GM19023 (cell line): ENCODE data around the gene ALK.

Experiments used
- ATAC-seq: cut with Tn5 transposase; IDR thresholded peaks from one replicate; pipeline ENCODE4 v1.9.1; 2021; ENCODE audit warnings: mild to moderate bottlenecking, moderate library complexity; ENCODE audit not compliant: unreplicated experiment

The ALK gene

DNA sequence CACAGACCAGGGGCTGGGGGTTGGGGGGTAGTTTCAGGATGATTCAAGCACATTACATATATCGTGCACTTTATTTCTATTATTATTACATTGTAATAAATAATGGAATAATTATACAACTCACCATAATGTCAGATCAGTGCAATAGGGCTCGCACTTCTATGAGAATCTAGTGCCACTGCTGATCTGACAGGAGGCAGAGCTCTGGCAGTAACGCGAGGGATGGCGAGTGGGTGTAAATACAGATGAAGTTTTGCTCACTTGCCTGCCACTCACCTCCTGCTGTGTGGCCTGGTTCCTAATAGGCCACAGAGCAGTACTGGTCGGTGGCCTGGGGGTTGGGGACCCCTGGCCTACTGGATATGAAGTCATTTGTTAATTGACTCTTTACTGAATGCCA lies 615.6 kb downstream of the ALK start:
- ATAC-seq, result no peak

DNA sequence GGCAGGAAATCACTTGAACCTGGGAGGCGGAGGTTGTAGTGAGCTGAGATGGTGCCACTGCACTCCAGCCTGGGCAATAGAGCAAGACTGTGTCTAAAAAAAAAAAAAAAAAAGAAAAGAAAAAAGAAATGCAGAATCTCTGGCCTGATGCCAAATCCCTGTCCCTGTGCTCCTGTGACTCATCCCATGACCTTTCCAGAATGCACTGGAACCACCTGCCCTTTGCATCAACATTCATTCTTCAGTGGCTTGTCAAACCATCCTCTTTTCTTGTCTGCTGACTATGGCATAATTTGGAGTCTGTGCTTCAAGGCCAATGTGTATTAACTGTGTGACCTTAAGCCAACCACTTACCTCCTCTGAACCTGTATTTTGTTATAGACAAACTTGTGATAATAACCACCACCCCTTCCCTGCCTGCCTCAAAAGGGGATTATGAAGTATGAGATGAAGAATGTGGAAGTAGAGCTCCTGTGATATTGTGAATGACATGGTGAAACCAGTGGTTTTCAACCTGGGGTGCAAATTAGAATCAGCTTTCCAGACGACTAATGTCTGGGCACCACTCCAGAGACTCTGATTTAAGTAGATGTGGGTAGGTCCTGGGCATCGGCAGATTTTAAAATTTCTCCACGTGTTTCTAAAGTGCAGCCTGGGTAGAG lies 616.9 kb downstream of the ALK start:
- no peak for ATAC-seq

DNA sequence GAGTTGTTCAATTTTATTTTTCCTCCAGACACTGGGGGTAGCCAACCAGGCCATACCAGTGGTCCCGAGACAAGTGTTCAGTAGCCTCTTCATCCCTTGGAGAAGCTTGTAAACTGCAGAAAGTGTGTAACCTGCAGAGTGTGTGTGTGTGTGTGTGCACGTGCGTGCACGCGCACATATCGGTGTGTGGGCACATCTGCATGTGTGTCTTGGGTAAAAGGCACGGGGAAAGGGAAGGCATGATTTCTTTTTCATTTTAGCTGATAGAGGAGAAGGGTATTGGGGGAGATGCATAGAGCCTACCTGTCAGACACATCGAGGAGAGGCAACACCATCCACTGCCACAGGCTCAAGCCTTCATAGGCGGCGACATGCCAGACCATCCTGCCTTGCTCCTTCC lies 624.8 kb downstream of the ALK start:
- ATAC-seq, result no peak

GRCh38 chr2:29295845-29296244 lies 625.5 kb downstream of the ALK start:
- no peak for ATAC-seq

- no peak for ATAC-seq
Measured at GRCh38 chr2:29293830-29294438, 627.5 kb downstream of the ALK start.

DNA sequence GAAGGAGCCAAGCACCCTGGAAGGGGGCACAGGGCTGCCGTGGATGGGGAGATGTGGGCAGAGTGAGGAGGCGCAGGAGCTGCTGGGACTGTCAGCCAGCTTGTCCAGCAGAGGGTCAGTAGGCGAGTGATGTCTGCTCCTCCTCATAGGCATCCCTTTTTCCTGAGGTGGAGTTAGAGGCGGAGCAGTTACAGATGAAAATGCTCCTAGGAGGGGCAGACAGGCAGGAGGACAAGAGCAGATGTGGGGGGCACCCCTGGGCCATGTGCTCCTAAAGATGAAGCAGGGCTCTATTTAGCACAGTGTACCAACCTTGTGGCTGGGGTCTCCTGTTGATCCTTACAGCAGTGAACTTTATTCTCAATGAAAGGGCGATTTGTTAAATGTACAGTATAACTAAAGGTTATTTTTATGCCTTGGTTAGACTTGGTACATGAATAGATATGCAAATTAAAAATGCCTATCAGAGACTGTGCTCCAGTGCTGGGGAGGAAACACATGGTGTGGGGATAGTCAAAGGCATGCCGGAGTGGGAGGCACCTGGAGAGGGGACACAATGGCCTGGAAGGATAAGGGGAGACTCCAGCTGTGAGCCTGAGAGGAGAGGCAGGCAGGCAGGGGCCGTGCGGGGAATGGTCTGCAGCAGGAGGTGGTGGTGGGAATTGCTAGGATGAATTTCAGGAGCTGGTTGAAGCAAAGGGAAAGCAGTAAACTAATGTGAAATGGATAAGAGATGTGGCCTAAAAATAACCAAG lies 630.9 kb downstream of the ALK start:
- ATAC-seq, result no peak

GRCh38 chr2:29284671-29285070 lies 636.7 kb downstream of the ALK start:
- ATAC-seq, result no peak

DNA sequence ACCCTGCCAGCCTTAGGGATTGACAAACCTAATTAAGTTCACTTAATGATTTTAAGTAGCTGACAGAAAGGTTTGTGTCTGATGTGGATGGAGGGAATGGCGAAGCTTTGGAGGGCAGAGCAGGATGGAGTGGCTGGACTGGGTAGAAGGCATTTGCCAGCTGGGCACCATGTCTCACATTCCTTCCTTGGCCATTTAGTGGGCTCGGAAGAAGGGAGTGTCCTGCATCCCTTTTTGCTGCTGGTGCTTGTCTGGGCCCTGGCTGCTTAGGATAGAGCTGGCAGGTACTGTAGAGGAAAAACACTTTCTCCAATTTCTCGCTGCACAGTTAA lies 639.5 kb downstream of the ALK start:
- ATAC-seq, result no peak

DNA sequence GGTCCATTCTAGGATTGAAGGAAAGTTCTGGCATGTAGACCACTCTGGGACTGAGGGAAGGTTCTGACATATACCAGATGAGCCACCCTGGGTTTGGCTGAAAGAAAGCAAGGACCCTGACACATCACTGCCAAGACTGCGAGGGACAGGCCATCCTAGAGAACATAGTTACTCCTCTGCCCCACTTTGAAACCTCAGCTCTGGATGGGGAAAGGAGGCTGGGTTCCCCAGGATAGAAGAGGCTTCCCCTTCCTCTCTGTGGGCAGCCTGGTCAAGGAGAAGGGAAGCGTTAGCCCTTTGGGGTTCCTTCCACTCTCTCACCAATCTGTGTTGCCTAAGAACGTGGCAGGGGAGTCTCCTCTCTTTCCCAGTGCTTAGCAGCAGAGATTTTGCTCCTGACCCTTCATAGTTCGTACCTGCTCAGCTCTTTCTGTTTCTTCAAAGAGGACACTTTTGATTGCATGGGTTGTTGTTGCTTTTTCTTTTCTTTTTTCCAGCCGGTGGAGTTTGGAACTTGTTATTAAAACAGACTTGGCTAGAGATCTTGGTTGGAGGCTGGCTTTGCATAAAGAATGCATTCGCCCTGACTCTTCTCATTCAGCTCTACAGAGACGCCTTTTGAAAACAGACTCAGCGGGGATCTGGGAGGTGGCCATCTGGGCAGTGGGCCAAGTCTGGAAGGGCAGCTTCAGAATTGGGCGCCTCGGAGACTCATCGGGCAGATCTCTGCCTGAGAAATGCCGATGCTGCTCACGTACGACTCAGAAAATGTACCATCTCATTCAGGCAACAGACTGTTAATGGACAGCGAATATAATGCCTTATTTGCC lies 640.1 kb downstream of the ALK start:
- ATAC-seq, result no peak

- ATAC-seq, result no peak
Measured at GRCh38 chr2:29278966-29279365, 642.4 kb downstream of the ALK start.

DNA sequence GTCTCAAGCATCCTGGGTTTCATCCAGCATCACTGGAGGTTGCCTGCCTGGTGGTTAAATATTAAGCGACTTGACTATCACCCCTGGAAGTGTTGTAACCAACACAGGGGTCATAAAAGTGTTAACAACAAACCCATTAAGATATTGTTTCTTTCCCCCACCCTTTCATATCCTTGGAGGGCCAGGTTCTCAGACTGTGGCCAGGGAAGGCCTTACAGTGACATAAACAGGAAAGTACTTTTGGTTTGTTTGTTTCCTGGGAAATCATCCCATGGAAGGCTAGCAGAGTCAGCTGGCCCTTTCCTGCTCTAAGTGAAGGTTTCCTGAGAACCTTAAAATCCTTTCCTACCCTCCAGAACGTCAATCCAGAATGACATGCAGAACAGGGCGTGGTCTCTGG lies 645.2 kb downstream of the ALK start:
- no peak for ATAC-seq

DNA sequence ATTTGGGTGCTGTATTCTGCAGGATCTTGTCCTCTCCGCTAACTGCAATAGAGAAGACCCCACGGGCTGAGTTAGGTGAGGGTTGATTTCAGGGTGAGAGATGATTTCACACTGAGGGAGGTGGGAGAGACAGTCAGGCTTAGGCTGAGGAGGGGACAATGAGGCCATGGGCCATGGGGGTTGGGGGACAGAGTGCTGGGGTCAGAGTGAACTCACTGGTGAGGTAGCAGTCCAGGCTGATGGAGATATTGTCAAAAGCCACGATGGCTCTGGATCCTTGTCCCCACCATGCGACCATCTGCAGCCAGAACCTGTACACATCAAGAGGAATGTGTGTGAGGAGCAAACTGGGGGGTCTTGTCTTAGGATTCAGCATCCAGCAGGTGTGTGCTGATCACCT lies 646.2 kb downstream of the ALK start:
- no peak for ATAC-seq

- no peak for ATAC-seq
Measured at GRCh38 chr2:29273685-29274611, 647.4 kb downstream of the ALK start.

DNA sequence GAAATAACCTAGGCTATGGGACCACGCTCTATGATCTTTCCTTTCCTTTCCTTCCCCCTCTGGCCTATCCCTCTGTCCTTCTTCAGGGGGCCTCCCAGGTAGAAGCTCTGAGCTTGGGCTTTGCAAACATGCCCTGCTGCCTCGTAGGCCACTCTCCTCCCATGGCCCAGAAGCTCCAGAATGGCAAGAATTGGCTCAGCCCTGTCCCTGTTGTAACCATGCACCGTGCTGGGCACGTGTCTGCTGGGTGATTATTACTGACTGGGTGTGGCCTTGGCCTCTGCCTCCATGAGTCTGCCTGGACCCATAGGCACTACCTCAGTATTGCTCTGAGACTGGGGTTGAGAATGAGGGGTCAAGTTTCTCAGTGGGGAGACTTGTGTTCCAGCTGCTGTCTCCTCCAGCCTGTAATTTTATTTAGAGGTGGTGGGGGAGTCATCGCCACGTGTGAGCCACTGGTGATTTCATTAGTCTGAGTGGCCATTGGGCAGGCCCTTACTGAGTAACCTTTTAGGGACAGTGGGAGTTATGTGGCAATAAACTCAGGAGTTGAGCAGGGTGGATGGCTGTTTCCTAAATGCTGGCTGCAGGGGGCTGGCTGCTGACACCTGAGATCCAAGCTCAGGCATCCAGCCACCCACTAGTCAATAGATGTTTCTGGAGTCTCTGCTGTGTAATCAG lies 648.2 kb downstream of the ALK start:
- no peak for ATAC-seq

GRCh38 chr2:29272311-29272710 lies 649.1 kb downstream of the ALK start:
- ATAC-seq, result no peak

DNA sequence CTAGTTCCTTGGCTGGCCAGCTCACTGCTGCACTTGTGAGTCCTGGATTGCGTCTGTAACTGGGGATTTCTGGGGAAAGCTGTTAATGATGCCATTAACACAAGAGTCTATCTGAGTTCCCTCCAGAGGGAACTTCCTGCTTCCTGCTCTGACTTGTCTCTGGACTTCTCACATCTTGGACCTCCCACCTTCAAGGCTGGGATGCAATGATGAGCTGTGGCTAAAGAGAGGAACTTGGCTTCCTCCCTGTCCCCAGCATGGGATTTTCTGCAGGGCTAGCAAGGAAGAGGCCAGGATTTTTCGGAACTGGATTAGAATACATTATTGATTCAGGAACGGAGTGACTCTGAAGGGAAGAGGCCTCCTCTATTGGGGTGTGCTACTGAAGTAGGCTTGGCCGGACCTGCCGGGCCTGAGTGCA lies 650.7 kb downstream of the ALK start:
- ATAC-seq, result no peak

DNA sequence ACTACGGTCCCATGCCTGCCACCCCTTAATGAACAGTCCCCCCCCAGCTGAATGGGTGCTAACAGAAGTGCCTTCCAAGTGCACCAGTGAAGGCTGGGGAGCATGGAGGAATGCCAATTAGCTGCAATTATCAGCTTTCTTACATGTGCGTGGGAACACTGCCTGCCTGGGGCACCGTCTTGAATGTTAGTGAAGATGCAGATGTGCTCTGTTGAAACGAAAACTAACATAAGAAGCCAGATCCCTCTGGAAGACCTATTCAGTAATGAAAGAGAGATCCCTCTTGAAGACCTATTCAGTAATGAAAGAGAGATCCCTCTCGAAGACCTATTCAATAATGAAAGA lies 651.6 kb downstream of the ALK start:
- no peak for ATAC-seq

DNA sequence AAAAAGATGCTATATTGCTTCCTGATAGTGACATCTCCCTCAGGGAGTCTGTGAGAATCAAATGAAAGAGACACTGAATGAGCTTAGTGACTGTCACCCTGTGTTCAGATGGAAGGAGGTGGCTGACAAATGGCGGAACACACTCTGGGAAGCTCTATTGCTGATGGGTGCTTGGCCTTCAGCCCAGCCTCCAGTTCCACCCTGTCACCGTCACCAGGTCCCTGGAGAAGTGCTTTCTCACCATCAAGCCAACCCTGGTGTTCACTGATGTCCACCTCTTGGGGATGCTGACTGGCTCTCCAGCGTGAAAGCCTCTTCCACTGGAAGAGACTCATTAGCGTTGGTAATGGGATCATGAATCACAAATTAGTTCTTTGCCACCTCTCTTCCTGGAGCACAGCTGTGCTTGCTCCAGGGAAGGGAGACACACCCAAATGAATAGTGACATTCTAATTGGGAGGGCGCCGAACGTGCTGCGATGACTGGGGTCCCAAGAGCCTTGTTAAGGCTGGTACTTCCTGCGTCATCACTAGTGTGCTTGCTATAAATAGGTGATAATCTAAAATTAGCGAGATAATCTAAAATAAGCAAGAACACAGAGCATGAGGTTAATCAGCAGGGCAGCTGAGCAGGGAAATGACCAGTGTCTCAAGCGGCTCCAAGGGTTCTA lies 652.2 kb downstream of the ALK start:
- no peak for ATAC-seq

DNA sequence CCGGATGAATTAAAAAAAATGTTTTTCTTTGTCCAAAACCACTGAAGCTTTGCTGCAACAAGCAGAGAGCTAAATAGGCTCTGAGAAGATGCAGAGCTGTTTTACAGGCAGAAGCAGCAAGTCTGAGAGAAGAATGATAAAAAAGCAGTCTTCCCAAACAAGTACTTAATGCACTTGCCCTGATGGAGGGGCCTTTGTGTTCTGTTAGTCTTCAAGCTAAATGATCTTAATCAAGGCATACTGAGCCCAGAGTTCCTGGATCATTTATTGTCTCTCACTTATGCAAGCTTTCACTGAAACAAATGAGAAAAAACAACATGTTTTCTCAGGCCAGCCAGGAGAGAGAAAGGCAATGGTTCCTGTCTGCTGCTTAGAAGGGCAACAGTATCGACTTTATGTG lies 653.7 kb downstream of the ALK start:
- ATAC-seq, result no peak
